Stimulated activated CD4-positive, alpha-beta T cell treated with anti-CD3 and anti-CD28 coated beads, Interleukin-12 subunit alpha, Interleukin-12 subunit beta, amount 100 ng/mL, for 24 hours (primary cell): ENCODE results near the gene PLA2G2F.
A peak's percentile ranks its signal among the peaks of the same experiment; 100 is the strongest.

ENCODE experiments used
- DNase-seq, 2 experiments: peaks; one replicate each; pipeline ENCODE4 v3.0.0-alpha.2; 2020; ENCODE audit warnings: low read depth in 2 of 2

Gene PLA2G2F

DNA sequence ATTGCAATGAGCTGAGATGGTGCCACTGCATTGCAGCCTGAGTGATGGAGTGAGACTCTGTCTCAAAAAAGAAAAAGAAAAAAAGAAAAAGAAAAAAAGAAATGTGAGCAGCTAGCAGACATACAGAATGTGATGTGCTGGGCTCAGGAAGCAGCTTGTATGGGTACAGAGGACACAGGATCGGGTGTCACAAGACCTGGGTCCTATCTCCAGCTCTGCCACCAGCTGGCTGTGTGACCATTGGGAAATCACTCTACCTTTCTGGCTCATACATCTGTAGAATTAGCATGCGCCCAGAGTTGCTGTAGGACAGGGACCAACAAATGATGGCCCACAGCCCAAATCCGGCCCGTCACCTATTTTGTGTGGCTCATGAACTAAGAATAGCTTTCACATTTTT is 50.5 kb downstream of the PLA2G2F start:
- no peak for DNase-seq

DNA sequence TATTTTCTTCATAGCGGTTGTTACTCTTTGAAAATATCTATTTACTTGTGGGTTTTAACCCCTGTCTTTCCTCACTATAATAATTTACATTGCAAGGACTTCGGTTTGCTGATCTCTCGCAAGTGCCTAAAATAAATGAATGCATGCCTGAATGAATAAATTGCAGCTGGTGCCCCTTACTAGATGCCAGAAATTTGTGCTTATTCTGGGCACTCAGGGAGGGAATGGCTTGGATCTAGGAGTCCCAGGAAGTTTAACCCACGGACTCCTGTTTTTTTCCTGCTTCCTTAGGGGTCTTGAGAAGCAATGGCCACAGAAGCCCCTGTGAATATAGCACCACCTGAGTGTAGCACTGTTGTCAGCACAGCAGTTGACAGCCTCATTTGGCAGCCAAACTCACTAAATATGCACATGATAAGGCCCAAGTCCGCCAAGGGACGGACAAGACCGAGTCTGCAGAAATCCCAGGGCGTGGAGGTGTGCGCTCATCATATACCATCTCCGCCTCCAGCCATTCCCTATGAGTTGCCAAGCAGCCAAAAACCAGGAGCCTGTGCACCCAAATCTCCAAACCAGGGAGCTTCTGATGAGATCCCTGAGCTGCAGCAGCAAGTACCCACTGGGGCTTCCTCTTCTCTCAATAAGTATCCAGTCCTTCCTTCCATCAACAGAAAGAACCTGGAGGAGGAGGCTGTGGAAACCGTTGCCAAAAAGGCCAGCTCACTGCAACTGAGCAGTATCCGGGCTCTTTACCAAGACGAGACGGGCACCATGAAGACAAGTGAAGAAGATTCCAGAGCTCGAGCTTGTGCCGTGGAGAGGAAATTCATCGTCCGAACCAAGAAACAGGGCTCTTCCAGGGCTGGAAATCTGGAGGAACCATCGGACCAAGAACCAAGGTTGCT is 51.4 kb downstream of the PLA2G2F start:
- no peak for DNase-seq

DNA sequence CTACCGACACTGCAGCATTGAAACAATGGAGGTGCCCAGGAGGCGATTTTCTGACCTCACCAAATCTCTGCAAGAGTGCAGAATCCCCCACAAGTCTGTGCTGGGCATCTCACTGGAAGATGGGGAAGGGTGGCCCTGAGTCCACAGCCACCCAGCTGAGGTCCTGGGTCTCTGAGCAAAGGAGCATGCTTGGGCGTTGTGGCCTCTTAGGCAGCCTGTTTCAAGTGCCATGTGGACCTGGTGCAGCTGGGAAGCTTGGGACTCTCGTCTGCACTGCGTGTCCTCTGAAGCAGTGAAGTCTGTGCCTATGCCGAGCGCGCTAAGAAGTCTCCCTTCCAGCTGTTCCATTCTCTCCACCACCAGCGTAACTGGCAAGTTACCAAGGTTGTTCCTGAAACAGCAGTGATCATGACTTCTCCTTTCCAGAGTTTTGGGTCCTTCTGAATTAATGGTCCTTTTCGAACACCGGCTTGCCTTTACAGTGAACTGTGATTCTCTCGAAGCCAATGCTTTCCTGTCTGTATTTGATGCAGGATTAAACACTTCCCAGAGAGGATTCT is 52.2 kb downstream of the PLA2G2F start:
- no peak for DNase-seq

DNA sequence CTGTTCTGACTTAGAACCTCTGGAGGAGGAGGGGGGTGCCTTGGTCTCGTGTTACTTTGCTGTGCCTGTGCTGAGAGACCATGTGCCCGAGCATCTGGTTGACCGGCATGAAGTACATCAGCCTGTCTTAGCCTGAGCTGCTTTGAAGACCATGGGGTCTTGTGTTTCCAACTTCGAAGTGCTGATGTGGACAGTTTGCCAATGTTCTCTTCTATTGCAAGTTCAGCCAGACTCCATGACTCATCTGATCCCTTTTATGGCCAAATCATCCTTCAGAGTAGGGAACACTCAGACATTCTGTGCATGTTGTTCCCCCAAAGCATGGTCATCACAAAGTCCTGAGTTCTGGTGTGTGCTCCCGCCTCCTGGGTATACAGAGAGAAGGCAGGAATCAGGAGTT is 53.2 kb downstream of the PLA2G2F start:
- DNase-seq: no peak

DNA sequence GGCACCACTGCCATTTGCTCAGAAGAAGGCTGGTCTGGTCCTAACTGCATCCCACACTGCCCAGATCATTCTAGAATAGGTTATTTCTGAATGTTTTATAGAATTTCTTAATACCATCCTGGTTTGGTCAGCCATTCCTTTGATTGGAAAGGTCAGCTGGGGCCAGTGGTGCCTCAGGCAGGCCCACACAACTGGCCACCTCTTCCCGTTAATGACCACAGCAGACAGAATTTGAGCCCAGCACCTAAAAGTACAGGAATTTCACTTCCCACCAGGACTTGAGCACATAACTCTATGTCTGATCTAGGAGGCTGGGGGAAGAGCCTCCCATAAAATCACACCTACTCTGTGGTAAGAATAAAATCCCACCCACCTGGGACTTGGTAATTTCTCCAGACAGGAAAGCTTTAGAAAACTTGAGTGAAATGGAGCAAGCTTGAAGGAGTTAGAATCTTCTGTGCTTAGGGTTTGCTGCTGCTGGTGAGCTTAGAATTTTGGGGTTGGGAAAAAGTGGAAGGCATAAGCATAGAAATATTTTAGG is 53.8 kb downstream of the PLA2G2F start:
- DNase-seq: no peak

DNA sequence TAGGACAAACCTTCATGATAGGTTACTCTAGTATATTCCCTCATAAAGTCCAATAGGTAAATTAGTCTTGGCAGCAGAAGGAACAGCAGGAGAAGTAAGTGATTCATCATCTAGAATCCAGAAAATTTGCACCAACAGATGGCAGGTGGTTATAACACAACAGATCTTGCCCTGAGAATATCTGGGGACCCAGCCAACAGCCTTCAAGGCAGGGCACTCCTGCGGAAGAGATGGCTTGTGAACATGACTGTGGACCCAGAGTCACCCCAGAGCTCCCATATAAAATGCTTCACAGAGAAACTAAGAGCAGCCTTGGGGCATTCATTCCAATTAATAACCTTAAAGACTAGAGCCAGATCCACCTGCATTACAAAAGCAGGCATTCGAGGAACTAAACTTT is 55.1 kb downstream of the PLA2G2F start:
- no peak for DNase-seq

DNA sequence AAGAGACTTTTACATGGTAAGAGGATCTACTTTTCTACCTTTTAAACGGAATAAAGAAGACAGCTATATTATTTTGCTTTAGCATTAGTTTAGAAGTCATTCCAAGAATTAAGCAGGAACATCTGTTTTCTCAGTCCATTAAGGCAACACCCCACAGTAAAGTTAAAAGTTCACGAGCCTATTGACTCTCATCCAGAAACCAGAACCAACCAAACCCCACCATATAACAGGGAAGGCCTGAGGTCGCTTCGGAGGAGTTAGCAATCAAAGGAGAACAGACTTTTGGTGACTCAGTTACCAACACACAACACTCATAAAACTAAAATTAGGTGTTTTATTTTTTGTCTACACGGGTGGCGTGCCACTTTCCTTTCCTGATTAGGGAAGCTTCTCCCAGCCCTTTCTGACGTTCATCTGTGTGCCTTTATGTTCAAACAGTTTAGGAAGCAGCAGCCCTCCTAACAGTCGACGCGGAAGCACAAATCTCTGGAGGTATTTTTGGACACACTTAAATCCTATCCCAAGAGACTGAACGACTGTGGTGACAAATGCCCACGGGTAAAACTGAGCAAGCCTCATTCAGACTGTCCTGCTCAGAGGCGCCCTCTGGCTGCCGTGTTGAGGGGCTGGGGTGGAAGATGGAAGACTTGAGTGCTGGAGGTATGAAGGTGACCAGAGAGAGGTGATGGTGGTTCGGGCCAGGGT is 55.8 kb downstream of the PLA2G2F start:
- peak; percentile 54 to 72 for DNase-seq

DNA sequence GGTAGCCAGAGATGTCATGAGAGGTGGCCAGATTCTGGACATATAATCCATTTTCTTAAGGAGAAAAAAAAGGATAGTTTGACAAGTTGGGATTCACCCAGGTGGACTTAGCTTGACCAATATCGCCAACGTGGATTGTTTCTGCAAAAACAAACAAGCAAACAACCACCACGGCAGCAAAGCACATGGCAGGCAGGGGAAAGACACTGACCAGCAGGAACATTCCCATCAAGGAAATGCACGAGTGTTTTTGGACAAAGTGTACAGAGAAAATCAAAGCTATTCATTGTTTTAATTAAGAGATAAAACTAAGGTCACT is 56.3 kb downstream of the PLA2G2F start:
- no peak for DNase-seq

DNA sequence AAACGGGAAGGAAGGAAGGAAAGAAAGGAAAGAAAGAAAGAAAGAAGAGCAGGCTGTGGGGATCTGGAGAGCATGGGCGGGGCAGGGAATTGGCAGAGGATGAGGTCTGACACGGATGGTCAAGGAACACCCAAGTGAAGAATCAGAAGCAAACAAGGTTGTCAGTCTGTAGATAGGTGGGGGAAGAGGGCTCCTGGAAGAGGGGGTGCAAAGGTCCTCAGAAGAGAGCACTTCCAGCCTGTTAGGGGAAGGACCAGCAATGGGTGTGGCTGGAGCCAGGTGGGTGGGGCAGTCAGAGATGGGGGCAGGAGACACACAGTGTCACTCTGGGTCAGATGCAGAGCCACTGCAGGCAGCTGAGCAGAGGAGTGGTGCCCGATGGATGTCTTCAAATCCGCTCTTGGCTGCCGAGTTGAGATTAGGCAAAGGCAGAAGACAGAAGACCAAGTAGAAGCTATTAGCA is 58.2 kb downstream of the PLA2G2F start:
- DNase-seq: no peak

DNA sequence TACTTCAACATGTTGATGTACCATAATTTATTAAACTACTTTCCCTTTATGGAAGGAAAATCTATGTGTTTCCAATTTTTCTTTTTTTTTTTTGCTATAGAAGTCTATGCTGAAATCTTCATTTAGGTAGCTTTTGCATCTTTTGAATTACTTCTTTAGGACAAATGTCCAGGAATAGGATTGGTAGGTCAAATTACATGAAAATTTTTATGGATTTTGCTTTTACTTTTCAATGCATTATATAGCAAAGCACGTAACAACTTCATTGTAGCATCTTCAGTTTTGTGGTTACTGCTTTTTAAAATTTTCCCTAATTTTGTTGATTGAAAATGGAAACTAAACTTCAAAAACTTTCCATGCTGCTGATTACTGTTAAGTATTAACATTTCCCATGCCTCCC is 59.2 kb downstream of the PLA2G2F start:
- DNase-seq: no peak

DNA sequence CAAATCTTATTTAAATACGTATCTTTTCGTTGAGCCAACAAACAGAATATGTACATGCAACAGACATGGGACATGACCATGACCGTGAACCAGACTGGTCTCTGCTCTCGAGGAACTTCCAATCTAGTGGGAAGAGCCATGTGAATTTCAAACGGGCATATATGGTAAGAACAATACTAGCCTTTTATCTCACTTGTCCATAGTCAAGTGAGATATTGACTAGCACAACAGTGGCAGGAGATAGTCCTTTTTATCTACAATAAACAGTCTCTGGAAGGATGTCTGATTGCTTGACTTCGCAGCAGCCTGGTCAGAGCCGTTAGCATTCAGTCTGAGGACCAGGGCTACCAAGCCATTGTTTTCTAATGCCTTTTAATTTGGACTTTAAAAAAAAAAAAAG is 59.8 kb downstream of the PLA2G2F start:
- DNase-seq: no peak

DNA sequence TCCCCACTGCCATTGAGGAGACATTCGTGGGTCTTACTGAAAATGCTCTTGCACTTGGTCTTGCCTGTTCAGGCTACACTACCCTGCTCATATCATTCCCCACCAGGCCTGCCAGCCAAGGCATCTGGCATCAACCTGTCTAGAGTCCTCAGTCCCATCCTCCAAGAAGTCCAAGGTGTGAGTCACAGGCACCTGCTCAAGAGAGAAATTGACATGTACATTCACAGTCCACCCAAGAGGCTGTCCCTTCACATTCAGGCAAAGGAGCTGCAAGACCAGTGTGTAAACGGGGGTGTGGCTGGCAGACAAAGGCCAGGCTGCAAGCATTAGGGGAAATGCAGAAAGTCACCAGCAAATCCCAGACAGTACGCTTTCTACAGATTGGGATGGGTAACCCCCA is 60.3 kb downstream of the PLA2G2F start:
- DNase-seq: no peak

DNA sequence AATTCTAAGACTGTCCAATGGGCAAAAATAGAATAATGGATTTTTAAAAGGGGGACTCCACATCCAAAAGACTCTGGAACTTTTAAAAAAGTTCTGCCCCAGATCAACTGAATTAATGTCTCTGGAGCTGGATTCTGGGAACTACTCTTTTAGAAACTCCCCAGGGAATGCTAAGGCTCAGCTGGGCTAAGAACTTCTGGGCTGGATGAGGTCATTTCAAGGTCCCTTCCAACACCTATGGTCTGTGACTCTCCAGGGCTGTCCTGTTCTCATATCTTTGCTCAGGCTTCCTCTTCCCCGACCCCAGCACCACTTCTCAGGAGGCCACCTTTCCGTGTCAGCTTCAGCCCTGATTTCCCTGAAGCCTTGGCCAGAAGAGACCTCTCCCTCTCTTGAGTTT is 60.7 kb downstream of the PLA2G2F start:
- no peak for DNase-seq
